SH-SY5Y (cell line): ENCODE results near the gene SUMO2.

ENCODE experiments used
- GATA2 ChIP-seq: IDR thresholded peaks from 2 replicates; pipeline ENCODE4 v1.6.1; 2011; ENCODE audit warnings: mild to moderate bottlenecking, low read depth, low read length
- GATA3 ChIP-seq: IDR thresholded peaks from 2 replicates; pipeline ENCODE4 v1.6.1; 2011; ENCODE audit warnings: low read depth, mild to moderate bottlenecking, low read length, moderate library complexity

Gene SUMO2

GRCh38 chr17:75154195-75155106 lies 28.3 kb downstream of the SUMO2 start, which contains the start of gene JPT1:
TSS of gene JPT1 (minus strand) at chr17:75154512. CDS start at chr17:75154397, 115 bp downstream.
- TF ChIP-seq GATA2 (no peak), GATA3 (no peak)

- no peak for TF ChIP-seq GATA3
- no peak for TF ChIP-seq GATA2
These were observed 29.0 kb downstream of the SUMO2 start for GRCh38 chr17:75153780-75154194.

GRCh38 chr17:75152922-75153779 lies 29.6 kb downstream of the SUMO2 start:
- TF ChIP-seq GATA3 (no peak), GATA2 (no peak)

- TF ChIP-seq GATA2, result no peak
- TF ChIP-seq GATA3, result no peak
These were observed 30.2 kb downstream of the SUMO2 start for GRCh38 chr17:75152523-75152921.

- TF ChIP-seq GATA2, result no peak
- TF ChIP-seq GATA3, result no peak
These were observed 30.8 kb downstream of the SUMO2 start for GRCh38 chr17:75151930-75152329.

GRCh38 chr17:75147878-75148546 lies 34.7 kb downstream of the SUMO2 start:
- TF ChIP-seq GATA3 (no peak), GATA2 (no peak)

GRCh38 chr17:75146592-75146991 lies 36.2 kb downstream of the SUMO2 start:
- TF ChIP-seq GATA3 (no peak), GATA2 (no peak)

- TF ChIP-seq GATA3, result no peak
- no peak for TF ChIP-seq GATA2
These were observed 37.8 kb downstream of the SUMO2 start for GRCh38 chr17:75144816-75145512.

- no peak for TF ChIP-seq GATA2
- no peak for TF ChIP-seq GATA3
These were observed 40.4 kb downstream of the SUMO2 start for GRCh38 chr17:75142236-75142971.

GRCh38 chr17:75138519-75138918 lies 44.2 kb downstream of the SUMO2 start:
- no peak for TF ChIP-seq GATA2
- TF ChIP-seq GATA3, result no peak

- TF ChIP-seq GATA3 (no peak), GATA2 (no peak)
These were observed 46.8 kb downstream of the SUMO2 start for GRCh38 chr17:75135946-75136345.

GRCh38 chr17:75135452-75135851 lies 47.3 kb downstream of the SUMO2 start:
- TF ChIP-seq GATA3 (no peak), GATA2 (no peak)

GRCh38 chr17:75133001-75133400 lies 49.8 kb downstream of the SUMO2 start:
- TF ChIP-seq GATA2 (no peak), GATA3 (no peak)
